ENCODE data around the gene ZNF117. TPM values are rescaled to one million over a fixed set of nuclear protein-coding genes. Genes with fewer than 3 reads are reported as not detected.
"Not testable (repeated sequence)": the region's sequence is repeated elsewhere in the genome, so short reads cannot be mapped to it uniquely, and the experiment has no call there.

The ZNF117 gene
- 10 to 100 TPM in 1 of 4 donors, 1 to 10 TPM in 3; 2.2 to 48.6 (median 7.0) TPM for total RNA-seq

DNA sequence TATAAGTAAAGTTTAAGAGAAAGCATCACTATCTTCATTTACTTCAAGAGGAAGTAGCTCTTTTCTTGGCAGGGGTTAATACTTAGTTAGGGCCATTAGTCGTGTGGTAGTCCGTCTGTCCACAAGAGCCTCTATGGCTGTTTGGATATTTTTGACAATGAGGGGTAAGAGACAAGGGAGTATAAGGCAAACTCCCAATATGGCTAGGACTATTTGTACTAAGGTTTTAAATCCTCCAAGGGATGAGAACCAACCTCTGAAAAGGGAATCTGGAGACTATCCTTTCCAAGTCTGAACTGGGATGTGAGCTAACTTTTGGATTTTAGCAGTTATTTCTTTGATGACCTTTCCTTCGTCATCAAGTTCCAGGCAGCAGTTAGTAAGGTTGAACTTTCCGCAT is at the start of gene ZNF117:
TSS of gene ZNF117 (minus strand) at position 101 of the 400 bp plus-strand sequence.
- Histone ChIP-seq H3K9me3 (peaks cover 26 to 49% of the 10 kb centered on the region in 2 donors), H3K4me1 (no peaks in the 10 kb centered on the region), H3K27ac (no peak within 1 kb of the TSS), H3K36me3 (no peaks in the 10 kb centered on the region), H3K4me3 (no peak within 1 kb of the TSS), H3K27me3 (no peaks in the 10 kb centered on the region)
- TF ChIP-seq, protein P1, sequence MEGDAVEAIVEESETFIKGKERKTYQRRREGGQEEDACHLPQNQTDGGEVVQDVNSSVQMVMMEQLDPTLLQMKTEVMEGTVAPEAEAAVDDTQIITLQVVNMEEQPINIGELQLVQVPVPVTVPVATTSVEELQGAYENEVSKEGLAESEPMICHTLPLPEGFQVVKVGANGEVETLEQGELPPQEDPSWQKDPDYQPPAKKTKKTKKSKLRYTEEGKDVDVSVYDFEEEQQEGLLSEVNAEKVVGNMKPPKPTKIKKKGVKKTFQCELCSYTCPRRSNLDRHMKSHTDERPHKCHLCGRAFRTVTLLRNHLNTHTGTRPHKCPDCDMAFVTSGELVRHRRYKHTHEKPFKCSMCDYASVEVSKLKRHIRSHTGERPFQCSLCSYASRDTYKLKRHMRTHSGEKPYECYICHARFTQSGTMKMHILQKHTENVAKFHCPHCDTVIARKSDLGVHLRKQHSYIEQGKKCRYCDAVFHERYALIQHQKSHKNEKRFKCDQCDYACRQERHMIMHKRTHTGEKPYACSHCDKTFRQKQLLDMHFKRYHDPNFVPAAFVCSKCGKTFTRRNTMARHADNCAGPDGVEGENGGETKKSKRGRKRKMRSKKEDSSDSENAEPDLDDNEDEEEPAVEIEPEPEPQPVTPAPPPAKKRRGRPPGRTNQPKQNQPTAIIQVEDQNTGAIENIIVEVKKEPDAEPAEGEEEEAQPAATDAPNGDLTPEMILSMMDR (IDR thresholded peaks at IDR 0.05), result no peak
- no peak for TF ChIP-seq POLR2A (IDR thresholded peaks at IDR 0.05)
- no peak for DNase-seq
- intact Hi-C loops (cut with DNase I; ENCODE audit: low total_unique reads), result no loop called here
- in situ Hi-C loops (cut with MboI; ENCODE audit: low pct_ligation_motif_present in 1 of 4, low pct_unique_long_range_greater_than_20kb in 1 of 4, low sequenced_read_pairs in 3 of 4), result no loop called here
- 94 to 96% methylated on average over 4 of the region's 4 CpGs for WGBS, 2 donors (ENCODE audit: low coverage in 1 of 2)

DNA sequence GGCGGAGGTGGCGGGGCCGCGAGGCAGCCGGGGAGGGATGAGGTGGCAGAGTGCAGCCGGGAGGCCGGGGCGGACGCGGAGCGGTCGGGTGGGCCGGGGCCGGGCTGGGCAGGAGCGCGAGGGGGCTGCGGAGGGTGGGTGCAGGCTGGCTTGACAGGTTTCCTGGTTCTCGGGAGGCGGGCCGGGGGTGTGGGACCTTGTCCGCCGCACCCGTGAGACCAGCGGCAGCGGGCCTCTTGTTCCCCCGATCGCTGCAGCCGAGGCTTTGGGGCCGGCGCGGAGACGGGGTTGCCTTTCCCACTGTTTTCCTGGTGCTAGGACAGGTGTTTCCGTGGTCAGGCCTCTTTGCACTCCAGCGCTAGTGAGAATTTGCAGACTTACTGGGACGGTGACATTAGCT is 47.9 kb upstream of the ZNF117 start:
- H3K9me3 ChIP-seq; in situ Hi-C loops (cut with MboI; ENCODE audit: low pct_ligation_motif_present in 1 of 4, low pct_unique_long_range_greater_than_20kb in 1 of 4, low sequenced_read_pairs in 3 of 4); H3K36me3 ChIP-seq; H3K27me3 ChIP-seq; intact Hi-C loops (cut with DNase I; ENCODE audit: low total_unique reads): not testable (repeated sequence)
- DNase-seq, result peak; percentile 61
- peak overlapping the region; percentile 86 to 96 (median 94) for H3K27ac ChIP-seq
- H3K4me1 ChIP-seq, result peaks cover 0 to 14% (median 12%) of the 10 kb centered on the region in 4 donors
- H3K4me3 ChIP-seq, result peak overlapping the region; percentile 70 to 95 (median 78)
- 0% methylated on average over 2 of the region's 35 CpGs; no CpG with 5 or more reads in 1 of the 2 donors for WGBS, 2 donors (ENCODE audit: low coverage in 1 of 2)

DNA sequence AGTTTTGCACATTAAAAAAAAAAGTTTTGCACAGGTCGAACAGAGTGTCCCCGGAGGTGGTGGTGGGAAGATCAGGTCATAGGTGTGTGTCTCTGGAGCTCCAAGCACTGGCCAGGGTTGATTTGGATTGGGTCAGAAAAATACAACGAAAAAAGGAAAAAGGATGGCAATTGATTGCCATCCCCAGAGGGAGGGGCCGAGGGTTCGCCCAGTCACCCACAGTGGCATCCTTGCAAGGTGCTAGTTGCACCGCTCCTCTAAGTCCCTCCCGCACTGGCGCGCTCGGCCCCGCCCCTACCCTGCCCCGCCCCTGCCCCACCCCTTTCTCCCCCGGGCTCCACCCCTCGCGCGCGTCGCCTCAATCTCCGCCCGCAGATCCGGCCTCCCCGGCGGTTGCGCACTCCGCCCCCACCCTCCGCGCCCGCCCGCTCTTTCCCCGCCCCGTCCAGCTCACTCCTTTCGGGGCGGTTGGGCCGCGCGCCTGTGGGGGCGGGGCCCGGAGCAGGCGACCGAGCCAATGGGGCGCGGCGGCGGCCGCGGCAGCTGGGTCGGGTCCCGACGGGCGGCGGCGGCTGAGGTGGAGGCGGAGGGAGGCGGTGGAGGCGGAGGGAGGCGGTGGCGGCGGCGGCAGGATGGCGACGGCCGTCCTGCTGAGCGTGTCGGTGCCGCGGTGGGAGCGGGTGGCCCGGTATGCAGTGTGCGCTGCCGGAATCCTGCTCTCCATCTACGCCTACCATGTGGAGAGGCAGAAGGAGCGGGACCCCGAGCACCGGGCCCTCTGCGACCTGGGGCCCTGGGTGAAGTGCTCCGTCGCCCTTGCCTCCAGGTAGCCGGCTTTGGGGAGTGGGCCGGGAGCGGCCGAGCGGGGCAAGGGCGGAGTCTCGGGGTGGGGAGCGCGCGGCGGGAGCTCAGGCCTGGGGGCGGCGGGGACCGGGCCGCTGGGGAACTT is 47.2 kb upstream of the ZNF117 start:
- intact Hi-C loops (cut with DNase I; ENCODE audit: low total_unique reads), result no loop called here

DNA sequence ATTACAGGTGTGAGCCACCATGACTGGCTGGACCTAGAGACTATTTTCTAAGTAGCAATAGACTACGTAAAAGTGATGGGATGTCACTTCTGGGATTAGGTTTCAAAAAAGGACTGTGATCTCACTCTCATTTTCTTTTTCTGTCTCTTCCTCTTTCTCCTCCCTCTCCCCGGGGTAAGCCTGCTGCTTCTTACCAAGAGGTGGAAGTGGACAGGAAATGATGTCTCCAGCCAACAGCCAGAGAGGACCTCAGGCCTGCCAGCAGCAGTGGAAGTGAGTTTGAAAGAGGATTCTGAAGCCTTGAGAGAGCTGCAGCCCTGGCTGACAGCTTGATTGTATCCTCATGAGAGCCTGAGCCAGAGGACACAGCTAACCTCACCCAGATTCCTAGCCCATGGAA is 45.7 kb upstream of the ZNF117 start:
- peak overlapping the region in 3 of 4 donors; percentile 18 to 38 (median 24) for H3K27ac ChIP-seq
- intact Hi-C loops (cut with DNase I; ENCODE audit: low total_unique reads), result not testable (repeated sequence)

More for the DNA sequence above, 47.2 kb upstream of the ZNF117 start:
- WGBS, 2 donors (ENCODE audit: low coverage in 1 of 2), result 3 to 75% methylated on average over 2 to 29 of the region's 92 CpGs
- H3K4me1 ChIP-seq, result peaks cover 0 to 14% (median 12%) of the 10 kb centered on the region in 4 donors
- peak overlapping the region; percentile 86 to 96 (median 94) for H3K27ac ChIP-seq
- peak; percentile 95 for DNase-seq
- H3K9me3 ChIP-seq, result no peaks in the 10 kb centered on the region
- TF ChIP-seq POLR2A (IDR thresholded peaks at IDR 0.05), result peak; percentile 42
- no peak for TF ChIP-seq EP300 (IDR thresholded peaks at IDR 0.05; ENCODE audit: low read depth)
- TF ChIP-seq POLR2AphosphoS5 (IDR thresholded peaks at IDR 0.05), result peak; percentile 22 to 32 (median 25)
- TF ChIP-seq, protein P1 (IDR thresholded peaks at IDR 0.05), result peak in 2 of 5 experiments; percentile 12 to 20
- peak overlapping the region; percentile 70 to 95 (median 78) for H3K4me3 ChIP-seq
- H3K36me3 ChIP-seq, result no peaks in the 10 kb centered on the region
- in situ Hi-C loops (cut with MboI; ENCODE audit: low pct_ligation_motif_present in 1 of 4, low pct_unique_long_range_greater_than_20kb in 1 of 4, low sequenced_read_pairs in 3 of 4), result no loop called here
- H3K27me3 ChIP-seq, result no peaks in the 10 kb centered on the region

DNA sequence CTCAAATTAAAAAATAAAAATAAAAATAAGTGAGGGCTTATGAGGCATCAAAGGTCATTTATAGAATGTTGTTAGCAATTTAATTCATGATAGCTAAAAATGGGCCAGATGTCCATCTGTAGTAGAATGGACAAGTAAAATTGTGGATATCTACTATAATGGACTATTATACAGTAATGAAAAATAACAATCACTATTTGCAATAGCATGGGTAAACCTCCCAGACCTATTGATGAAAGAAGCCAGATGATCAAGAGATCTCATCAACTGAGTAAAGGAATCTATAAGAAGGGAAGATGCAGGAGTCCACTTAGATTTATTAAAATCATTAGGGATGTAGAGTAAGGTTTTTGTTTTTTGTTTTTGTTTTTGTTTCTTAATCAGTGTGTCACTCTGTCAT is 44.6 kb upstream of the ZNF117 start:
- H3K27me3 ChIP-seq; DNase-seq; H3K36me3 ChIP-seq; H3K4me3 ChIP-seq; intact Hi-C loops (cut with DNase I; ENCODE audit: low total_unique reads); in situ Hi-C loops (cut with MboI; ENCODE audit: low pct_ligation_motif_present in 1 of 4, low pct_unique_long_range_greater_than_20kb in 1 of 4, low sequenced_read_pairs in 3 of 4); H3K9me3 ChIP-seq; H3K27ac ChIP-seq: not testable (repeated sequence)
- peaks cover 0 to 14% (median 12%) of the 10 kb centered on the region in 4 donors for H3K4me1 ChIP-seq

More for the DNA sequence above, 45.7 kb upstream of the ZNF117 start:
- DNase-seq; H3K36me3 ChIP-seq; H3K27me3 ChIP-seq; H3K9me3 ChIP-seq; H3K4me3 ChIP-seq; in situ Hi-C loops (cut with MboI; ENCODE audit: low pct_ligation_motif_present in 1 of 4, low pct_unique_long_range_greater_than_20kb in 1 of 4, low sequenced_read_pairs in 3 of 4): not testable (repeated sequence)
- H3K4me1 ChIP-seq, result peaks cover 0 to 14% (median 12%) of the 10 kb centered on the region in 4 donors
- 39 to 43% methylated on average over 1 to 2 of the region's 2 CpGs for WGBS, 2 donors (ENCODE audit: low coverage in 1 of 2)

DNA sequence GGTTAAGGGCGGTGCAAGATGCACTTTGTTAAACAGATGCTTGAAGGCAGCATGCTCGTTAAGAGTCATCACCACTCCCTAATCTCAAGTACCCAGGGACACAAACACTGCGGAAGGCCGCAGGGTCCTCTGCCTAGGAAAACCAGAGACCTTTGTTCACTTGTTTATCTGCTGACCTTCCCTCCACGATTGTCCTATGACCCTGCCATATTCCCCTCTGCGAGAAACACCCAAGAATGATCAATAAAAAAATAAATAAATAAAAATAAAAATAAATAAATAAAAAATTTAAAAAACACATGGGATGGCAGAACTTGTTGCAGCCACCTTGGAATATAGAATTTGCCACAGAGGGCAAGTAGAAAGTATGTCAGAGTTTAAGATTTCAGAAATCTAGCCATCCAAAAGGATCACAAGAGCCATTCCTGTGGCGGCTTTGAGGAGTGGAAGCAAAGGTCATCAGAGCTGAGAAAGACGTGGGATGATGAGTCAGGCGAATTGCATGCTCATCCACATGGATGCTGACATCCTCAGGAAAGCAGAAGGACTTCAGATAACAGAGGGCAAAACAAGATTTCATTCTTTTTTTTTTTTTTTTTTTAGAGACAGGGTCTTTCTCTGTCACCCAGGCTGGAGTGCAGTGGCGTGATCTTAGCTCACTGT is 43.4 kb upstream of the ZNF117 start:
- not testable (repeated sequence) for H3K27me3 ChIP-seq, H3K36me3 ChIP-seq, DNase-seq

DNA sequence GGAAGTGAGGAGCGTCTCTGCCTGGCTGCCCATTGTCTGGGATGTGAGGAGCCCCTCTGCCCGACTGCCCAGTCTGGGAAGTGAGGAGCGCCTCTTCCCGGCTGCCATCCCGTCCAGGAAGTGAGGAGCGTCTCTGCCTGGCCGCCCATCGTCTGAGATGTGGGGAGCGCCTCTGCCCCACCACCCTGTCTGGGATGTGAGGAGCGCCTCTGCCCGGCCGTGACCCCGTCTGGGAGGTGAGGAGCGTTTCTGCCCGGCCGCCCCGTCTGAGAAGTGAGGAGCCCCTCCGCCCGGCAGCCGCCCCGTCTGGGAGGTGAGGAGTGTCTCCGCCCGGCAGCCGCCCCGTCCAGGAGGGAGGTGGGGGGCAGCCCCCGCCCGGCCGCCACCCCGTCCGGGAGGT is 42.6 kb upstream of the ZNF117 start:
- H3K4me3 ChIP-seq; in situ Hi-C loops (cut with MboI; ENCODE audit: low pct_ligation_motif_present in 1 of 4, low pct_unique_long_range_greater_than_20kb in 1 of 4, low sequenced_read_pairs in 3 of 4); DNase-seq; intact Hi-C loops (cut with DNase I; ENCODE audit: low total_unique reads); H3K9me3 ChIP-seq; H3K27me3 ChIP-seq; H3K27ac ChIP-seq; H3K36me3 ChIP-seq; H3K4me1 ChIP-seq: not testable (repeated sequence)
- WGBS, 2 donors (ENCODE audit: low coverage in 1 of 2), result 94 to 95% methylated on average over 4 to 15 of the region's 30 CpGs

More for the DNA sequence above, 43.4 kb upstream of the ZNF117 start:
- WGBS, 2 donors (ENCODE audit: low coverage in 1 of 2), result 71 to 90% methylated on average over 2 to 10 of the region's 10 CpGs
- H3K4me1 ChIP-seq; intact Hi-C loops (cut with DNase I; ENCODE audit: low total_unique reads); in situ Hi-C loops (cut with MboI; ENCODE audit: low pct_ligation_motif_present in 1 of 4, low pct_unique_long_range_greater_than_20kb in 1 of 4, low sequenced_read_pairs in 3 of 4); H3K9me3 ChIP-seq; H3K4me3 ChIP-seq; H3K27ac ChIP-seq: not testable (repeated sequence)

DNA sequence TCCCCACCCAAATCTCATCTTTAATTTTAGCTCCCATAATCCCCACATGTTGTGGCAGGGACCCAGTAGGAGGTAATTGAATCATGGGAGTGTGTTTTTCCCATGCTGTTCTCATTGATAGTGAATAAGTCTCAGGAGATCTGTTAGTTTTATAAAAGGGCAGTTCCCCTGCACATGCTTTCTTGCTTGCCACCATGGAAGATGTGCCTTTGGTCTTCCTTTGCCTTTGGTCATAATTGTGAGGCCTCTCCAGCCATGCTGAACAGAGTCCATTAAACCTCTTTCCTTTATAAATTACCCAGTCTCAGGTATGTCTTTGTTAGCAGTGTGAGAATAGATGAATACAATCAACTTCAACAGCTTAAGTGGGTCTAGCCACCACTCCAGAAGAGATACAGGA is 34.2 kb upstream of the ZNF117 start:
- H3K4me1 ChIP-seq; H3K4me3 ChIP-seq; H3K9me3 ChIP-seq; H3K27me3 ChIP-seq; DNase-seq; in situ Hi-C loops (cut with MboI; ENCODE audit: low pct_ligation_motif_present in 1 of 4, low pct_unique_long_range_greater_than_20kb in 1 of 4, low sequenced_read_pairs in 3 of 4); intact Hi-C loops (cut with DNase I; ENCODE audit: low total_unique reads); H3K27ac ChIP-seq; H3K36me3 ChIP-seq: not testable (repeated sequence)
